Measurements from ENCODE around the gene IRF7. TPM values are rescaled to one million over a fixed set of nuclear protein-coding genes. Genes with fewer than 3 reads are reported as not detected.
A peak's percentile ranks its signal among the peaks of the same experiment; 100 is the strongest.
"Not testable (repeated sequence)": the region's sequence is repeated elsewhere in the genome, so short reads cannot be mapped to it uniquely, and the experiment has no call there.

Gene IRF7
- total RNA-seq, 1 donor from 2014 or later, result 10.9 TPM

DNA sequence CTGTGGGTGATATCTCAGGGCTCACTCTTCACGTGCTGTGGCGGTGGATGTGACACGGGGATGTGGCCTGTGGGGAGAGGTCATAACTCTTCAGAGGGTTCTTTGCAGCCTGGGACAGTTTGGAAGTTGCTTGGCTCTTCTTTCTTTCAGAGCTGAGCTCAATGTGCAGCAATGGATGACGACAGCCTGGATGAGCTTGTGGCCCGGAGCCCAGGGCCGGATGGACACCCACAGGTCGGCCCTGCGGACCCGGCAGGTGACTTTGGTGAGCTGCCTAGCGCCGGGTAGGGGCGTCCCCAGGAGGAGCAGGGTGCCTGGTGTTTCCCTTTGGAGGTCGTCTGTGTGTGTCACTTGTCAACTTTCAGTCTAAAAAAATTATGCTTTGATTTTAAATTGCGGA lies 34.4 kb downstream of the IRF7 start:
- DNase-seq (ENCODE audit: low read depth in 2 of 2), result no peak

GRCh38 chr11:579830-580601 lies 35.7 kb downstream of the IRF7 start:
- DNase-seq (ENCODE audit: low read depth in 2 of 2), result peak in 1 of 2 donors; percentile 37

GRCh38 chr11:578276-579035 lies 37.3 kb downstream of the IRF7 start:
- DNase-seq (ENCODE audit: low read depth in 2 of 2), result no peak

- no peak for DNase-seq (ENCODE audit: low read depth in 2 of 2)
Observed at GRCh38 chr11:577611-577894, 38.2 kb downstream of the IRF7 start.

DNA sequence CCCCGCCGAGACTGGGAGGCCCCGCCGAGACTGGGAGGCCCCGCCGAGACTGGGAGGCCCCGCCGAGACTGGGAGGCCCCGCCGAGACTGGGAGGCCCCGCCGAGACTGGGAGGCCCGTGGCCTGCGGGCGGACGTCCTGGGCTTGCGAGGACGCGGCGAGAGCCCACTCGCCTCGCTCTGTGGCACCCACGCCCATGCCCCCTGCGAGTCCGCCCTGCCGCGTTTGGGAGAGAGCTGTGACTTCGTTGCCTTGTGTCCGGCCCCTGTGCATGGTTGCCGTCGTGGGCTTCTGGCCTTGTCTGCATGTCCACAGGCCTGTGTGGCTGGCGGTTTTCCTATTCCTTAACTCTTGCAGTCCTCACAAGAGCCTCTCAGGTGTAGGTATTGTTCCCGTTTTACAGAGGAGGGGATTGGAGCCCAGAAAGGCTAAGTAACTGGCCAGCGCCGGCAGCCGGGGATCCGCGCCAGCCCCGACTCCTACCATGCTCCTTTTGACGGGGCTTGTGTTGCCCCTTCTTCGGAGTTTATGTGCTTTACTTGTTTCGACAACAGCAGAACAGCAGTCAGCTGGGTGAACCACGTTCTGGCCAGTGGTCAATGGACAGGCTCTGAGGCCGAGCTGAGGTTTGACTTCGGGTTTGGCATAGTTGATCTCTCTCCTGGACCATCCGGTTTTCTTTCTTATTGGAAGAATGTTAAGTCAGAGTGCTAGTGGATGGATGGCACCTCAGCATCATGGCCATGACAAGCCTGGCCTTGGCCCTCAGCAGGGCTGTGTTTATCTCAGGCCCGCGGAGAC lies 38.7 kb downstream of the IRF7 start:
- DNase-seq (ENCODE audit: low read depth in 2 of 2), result peak; percentile 17 to 29

DNA sequence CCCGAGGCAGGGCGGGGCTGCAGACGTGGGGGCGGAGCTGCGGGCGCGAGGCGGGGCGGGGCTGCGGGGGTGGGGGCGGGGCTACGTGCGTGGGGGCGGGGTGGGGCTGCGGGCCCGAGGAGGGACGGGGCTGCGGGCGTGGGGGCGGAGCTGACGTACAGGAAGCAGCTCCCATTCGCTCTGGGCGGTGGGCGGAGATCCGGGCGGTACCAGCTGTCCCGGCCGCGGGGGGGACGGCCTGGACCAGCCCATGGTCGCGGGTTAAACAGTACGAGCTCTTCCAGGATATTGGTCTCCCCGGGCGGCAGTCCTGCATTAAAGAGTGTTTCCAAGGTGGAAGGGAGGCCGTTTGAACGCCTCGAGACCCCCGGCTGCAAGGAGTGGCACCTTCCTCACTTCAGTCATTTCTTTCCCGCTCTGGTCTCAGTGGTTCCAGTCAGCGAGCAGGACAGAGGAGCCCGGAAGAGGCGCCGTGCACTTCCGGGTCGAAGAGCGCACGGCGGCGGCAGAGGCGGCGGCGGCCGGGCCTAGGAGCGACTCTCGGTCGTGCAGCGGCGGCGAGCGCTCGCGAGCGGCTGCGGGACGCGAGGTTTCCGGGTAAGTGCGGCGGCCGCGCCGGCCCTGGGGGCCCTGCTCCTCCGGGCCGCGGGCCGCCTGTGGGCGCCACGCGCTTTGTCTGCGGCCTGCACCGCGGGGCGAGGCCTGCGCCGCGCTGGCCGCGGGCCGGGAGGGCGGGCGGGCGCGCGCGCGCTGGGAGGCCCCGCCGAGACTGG lies 39.6 kb downstream of the IRF7 start, which contains the start of gene PHRF1:
Gene PHRF1 (plus strand): TSS at position 475 of the 773 bp plus-strand sequence. CDS start 5,043 bp downstream, outside the sequence.
- DNase-seq (ENCODE audit: low read depth in 2 of 2), result peak; percentile 96 to 98

GRCh38 chr11:575313-575995 lies 40.3 kb downstream of the IRF7 start:
- DNase-seq (ENCODE audit: low read depth in 2 of 2), result peak in 1 of 2 donors; percentile 14

DNA sequence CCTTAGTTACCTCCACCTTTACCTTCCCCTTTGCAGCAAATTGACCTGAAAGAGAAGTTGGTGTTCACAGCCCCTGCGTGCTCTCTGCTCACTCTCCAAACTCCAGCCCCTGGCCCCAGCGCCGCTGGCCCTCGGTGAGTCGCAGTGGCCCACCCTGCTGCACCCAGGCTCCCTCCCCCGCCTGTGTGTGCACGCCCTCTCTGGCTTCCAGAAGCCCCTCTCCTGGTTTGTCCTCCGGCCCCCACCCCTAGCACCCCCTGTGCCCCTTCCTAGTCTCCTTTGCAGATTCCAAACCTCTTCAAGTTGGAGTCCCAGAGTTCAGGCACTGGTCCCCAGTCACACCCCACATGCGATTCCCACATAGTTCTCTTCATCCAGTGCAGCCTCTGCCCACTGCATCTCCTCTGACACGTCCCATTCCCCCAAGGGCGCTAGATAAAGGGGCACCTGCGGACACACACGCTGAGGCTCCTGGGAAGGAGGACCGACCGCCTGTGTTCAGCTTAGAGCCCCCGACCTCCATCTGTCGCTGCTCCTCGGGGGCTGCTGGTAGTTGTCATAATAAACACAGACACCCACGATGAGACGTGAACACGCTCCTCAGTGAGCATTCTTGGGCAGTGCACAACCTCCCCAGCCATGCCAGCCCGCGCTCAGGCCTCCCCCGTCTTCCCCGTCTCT lies 41.0 kb downstream of the IRF7 start:
- no peak for DNase-seq (ENCODE audit: low read depth in 2 of 2)

GRCh38 chr11:574031-574570 lies 41.6 kb downstream of the IRF7 start:
- not testable (repeated sequence) for DNase-seq (ENCODE audit: low read depth in 2 of 2)

DNA sequence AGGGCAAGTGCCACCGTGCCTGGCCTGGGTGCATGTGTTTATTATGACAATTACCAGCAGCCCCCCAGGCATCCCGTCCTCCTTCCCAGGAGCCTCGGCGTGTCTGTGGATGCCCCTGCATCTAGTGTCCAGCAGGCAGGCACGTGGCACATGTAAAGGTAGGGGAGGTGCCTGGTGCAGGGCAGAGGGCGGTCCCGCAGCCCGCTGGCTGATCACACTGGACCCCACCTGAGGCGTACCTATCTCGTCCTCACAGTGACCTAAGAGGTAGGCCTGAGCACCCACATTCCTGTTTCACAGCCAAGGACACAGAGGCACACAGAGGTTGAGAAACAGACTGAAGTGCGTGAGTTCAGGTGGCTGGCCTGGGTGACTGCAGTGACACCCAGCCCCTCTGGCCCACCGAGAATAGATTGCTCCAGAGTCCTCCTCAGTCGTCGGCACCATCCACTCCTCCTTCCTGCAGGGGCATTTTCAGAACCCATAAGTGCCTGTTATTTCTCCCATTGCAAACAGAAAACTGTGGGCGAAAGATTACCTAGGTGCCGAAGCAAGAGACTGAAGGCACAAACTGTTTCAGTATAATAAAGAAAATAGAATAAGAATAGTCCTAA lies 42.5 kb downstream of the IRF7 start:
- DNase-seq (ENCODE audit: low read depth in 2 of 2), result no peak

GRCh38 chr11:571802-572185 lies 44.0 kb downstream of the IRF7 start:
- no peak for DNase-seq (ENCODE audit: low read depth in 2 of 2)

DNA sequence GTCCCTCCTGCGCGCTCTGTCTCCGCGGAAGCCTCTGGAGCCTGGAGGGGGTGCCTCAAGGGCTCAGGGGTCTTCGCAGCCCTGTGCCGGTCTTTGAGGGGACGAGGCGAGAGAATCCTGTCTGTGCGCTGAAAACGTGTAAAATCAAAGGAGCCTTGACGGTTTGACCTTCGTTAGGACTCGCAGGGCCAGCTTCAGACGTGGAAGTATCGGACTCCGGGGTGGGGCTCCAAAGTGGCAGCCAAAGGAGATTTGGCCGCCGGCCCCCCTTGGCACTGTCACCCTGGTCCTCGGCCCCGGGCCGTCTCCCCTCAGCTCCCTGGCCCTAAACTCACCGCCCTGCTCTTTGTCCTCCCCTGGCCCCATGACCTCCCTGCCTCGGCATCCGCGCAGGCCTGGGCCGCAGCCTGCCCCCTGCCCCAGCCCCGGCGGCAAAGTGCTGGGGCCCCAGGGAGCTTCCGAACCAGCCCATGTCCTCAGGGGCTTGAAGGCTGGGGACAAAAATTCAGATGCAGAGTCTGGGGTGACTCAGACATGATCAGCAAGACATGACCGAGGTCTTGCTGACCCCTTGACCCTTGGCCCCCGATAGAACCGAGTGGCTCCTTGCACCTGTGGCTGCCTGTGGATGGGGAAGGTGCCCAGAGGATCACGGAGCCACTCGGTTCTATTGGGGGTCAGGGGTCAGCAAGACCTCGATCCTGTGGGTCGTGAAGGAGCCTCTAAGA lies 46.4 kb downstream of the IRF7 start:
- no peak for DNase-seq (ENCODE audit: low read depth in 2 of 2)

- peak; percentile 88 to 95 for DNase-seq (ENCODE audit: low read depth in 2 of 2)
Observed at GRCh38 chr11:568306-569157, 47.2 kb downstream of the IRF7 start.

GRCh38 chr11:567629-568292 lies 48.0 kb downstream of the IRF7 start:
- DNase-seq (ENCODE audit: low read depth in 2 of 2), result no peak

DNA sequence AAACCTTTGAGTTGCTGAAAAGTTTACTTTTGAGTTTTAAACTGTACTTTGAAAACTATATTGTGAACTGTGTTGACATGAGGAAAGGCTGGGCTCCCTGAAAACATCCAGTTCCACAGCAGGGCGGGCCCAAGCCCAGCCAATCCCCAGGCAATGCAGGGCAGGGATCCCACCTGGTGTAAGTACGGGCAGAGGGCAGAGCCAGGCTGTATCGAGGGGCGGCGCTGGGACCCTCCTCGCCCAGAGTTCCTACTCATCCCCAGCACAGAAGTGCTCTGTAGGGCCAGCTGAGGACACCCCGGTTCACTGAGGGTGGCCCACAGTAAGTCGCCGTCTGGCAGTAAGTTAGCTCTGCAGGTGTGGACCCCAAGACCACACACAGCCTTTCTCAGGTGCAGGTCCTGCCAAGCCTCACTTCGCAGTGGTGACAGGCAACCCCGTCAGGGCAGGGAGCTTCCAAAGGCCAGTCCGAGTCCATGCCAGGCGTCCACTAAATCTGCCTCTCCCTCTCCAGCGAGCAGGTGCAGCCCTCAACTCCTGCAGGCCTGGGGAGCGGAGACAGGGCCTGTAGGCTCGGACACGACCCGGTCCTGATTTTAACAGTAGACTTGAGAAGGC lies 48.6 kb downstream of the IRF7 start:
- DNase-seq (ENCODE audit: low read depth in 2 of 2), result no peak

- DNase-seq (ENCODE audit: low read depth in 2 of 2), result no peak
Observed at GRCh38 chr11:565921-566509, 49.7 kb downstream of the IRF7 start.
